SK-N-MC (cell line): ENCODE data around the gene IGFN1.

Experiments
- EZH2 ChIP-seq: fragments of 200-600 bp; sonication (generic); IDR thresholded peaks from one replicate; pipeline ENCODE4 v1.6.1; 2017; ENCODE audit warnings: antibody characterized with exemption
- POLR2AphosphoS5 ChIP-seq: IDR thresholded peaks from 2 replicates; pipeline ENCODE4 v1.6.1; 2012; ENCODE audit warnings: mild to moderate bottlenecking, low read depth, low read length, borderline replicate concordance

DNA sequence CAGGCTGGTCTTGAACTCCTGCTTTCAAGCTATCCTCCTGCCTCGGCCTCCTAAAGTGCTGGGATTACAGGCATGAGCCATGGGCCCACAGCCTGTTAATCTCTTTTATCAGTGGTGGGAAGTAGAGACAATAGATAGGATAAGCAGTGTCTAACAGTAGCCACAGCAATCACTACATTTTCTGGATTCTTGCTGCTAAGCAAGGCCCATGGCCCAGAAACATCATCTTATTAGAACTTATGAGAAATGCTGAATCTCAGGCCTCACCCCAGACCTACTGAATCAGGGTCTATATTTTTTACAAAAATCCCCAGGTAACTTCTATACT, 29.7 kb downstream of the IGFN1 start:
- TF ChIP-seq POLR2AphosphoS5 (no peak), EZH2 (no peak)
